ENCODE measurements around the gene SYNRG.

DNA sequence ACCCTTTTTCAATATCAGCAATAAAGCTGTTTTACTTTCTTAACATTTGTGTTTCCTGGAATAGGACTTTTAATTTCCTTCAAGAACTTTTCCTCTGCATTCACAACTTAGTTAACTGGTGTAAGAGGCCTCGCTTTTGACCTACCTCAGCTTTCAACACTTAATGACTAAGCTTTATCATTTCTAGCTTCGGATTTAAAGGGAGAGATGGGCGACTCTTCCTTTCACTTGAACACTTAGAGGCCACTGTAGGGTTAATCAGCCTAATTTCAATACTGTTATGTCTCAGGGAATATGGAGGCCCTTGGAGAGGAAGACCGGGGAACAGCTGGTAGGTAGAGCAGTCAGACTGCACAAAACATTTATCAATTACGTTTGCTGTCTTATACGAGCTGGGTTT is 4.7 kb downstream of the SYNRG start:
- TF ChIP-seq, protein P1, sequence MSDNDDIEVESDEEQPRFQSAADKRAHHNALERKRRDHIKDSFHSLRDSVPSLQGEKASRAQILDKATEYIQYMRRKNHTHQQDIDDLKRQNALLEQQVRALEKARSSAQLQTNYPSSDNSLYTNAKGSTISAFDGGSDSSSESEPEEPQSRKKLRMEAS (IDR thresholded peaks at IDR 0.05), result no peak
- TF ChIP-seq, protein P2, sequence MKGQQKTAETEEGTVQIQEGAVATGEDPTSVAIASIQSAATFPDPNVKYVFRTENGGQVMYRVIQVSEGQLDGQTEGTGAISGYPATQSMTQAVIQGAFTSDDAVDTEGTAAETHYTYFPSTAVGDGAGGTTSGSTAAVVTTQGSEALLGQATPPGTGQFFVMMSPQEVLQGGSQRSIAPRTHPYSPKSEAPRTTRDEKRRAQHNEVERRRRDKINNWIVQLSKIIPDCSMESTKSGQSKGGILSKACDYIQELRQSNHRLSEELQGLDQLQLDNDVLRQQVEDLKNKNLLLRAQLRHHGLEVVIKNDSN (IDR thresholded peaks at IDR 0.05), result no peak
- TF ChIP-seq, protein P3, sequence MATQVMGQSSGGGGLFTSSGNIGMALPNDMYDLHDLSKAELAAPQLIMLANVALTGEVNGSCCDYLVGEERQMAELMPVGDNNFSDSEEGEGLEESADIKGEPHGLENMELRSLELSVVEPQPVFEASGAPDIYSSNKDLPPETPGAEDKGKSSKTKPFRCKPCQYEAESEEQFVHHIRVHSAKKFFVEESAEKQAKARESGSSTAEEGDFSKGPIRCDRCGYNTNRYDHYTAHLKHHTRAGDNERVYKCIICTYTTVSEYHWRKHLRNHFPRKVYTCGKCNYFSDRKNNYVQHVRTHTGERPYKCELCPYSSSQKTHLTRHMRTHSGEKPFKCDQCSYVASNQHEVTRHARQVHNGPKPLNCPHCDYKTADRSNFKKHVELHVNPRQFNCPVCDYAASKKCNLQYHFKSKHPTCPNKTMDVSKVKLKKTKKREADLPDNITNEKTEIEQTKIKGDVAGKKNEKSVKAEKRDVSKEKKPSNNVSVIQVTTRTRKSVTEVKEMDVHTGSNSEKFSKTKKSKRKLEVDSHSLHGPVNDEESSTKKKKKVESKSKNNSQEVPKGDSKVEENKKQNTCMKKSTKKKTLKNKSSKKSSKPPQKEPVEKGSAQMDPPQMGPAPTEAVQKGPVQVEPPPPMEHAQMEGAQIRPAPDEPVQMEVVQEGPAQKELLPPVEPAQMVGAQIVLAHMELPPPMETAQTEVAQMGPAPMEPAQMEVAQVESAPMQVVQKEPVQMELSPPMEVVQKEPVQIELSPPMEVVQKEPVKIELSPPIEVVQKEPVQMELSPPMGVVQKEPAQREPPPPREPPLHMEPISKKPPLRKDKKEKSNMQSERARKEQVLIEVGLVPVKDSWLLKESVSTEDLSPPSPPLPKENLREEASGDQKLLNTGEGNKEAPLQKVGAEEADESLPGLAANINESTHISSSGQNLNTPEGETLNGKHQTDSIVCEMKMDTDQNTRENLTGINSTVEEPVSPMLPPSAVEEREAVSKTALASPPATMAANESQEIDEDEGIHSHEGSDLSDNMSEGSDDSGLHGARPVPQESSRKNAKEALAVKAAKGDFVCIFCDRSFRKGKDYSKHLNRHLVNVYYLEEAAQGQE (IDR thresholded peaks at IDR 0.05; ENCODE audit: low read depth), result no peak
- TF ChIP-seq CEBPB (IDR thresholded peaks at IDR 0.05) (no peak), RAD21 (IDR thresholded peaks at IDR 0.05; ENCODE audit: low read depth) (no peak)
